Endothelial cell (in vitro differentiated cells): ENCODE measurements around the gene KDM5B. TPM values are rescaled to one million over a fixed set of nuclear protein-coding genes. Genes with fewer than 3 reads are reported as not detected.

Experiments used
- DNase-seq: peaks from one replicate; pipeline ENCODE4 v3.0.0; 2021; ENCODE audit warnings: low spot score
- H3K27ac Mint-ChIP-seq: one replicate; pipeline ENCODE4 v1.8.0; 2021; ENCODE audit warnings: mixed read lengths, inconsistent platforms; ENCODE audit not compliant: unreplicated experiment
- H3K27me3 Mint-ChIP-seq: one replicate; pipeline ENCODE4 v1.8.0; 2021; ENCODE audit warnings: mild to moderate bottlenecking, moderate library complexity, mixed read lengths, inconsistent platforms; ENCODE audit not compliant: unreplicated experiment
- H3K36me3 Mint-ChIP-seq: one replicate; pipeline ENCODE4 v1.8.0; 2021; ENCODE audit warnings: mild to moderate bottlenecking, low read depth, mixed read lengths, inconsistent platforms; ENCODE audit not compliant: unreplicated experiment
- H3K4me1 Mint-ChIP-seq: one replicate; pipeline ENCODE4 v1.8.0; 2021; ENCODE audit warnings: mild to moderate bottlenecking, mixed read lengths, inconsistent platforms; ENCODE audit not compliant: unreplicated experiment
- H3K4me3 Mint-ChIP-seq: one replicate; pipeline ENCODE4 v1.8.0; 2021; ENCODE audit warnings: mild to moderate bottlenecking, mixed read lengths, inconsistent platforms; ENCODE audit not compliant: unreplicated experiment
- H3K9me3 Mint-ChIP-seq: one replicate; pipeline ENCODE4 v1.8.0; 2021; ENCODE audit warnings: mixed read lengths, inconsistent platforms; ENCODE audit not compliant: unreplicated experiment
- total RNA-seq: library from RNA; stranded (reverse); fragmentation: NEBNext Ultra II Directional; extraction: Animal tissue kit (Norgen Biotek cat#: 25700); gene quantifications from one replicate; pipeline ENCODE4 v1.2.1, GENCODE V29; 2021; ENCODE audit not compliant: unreplicated experiment
- TF ChIP-seq, protein P1 (sequence below): fragments of 200-600 bp; sonication (generic); IDR thresholded peaks from one replicate; pipeline ENCODE4 v1.5.0; 2021; ENCODE audit warnings: antibody characterized with exemption; ENCODE audit not compliant: unreplicated experiment

The KDM5B gene
- total RNA-seq, 1 donor from 2014 or later = 195 TPM

DNA sequence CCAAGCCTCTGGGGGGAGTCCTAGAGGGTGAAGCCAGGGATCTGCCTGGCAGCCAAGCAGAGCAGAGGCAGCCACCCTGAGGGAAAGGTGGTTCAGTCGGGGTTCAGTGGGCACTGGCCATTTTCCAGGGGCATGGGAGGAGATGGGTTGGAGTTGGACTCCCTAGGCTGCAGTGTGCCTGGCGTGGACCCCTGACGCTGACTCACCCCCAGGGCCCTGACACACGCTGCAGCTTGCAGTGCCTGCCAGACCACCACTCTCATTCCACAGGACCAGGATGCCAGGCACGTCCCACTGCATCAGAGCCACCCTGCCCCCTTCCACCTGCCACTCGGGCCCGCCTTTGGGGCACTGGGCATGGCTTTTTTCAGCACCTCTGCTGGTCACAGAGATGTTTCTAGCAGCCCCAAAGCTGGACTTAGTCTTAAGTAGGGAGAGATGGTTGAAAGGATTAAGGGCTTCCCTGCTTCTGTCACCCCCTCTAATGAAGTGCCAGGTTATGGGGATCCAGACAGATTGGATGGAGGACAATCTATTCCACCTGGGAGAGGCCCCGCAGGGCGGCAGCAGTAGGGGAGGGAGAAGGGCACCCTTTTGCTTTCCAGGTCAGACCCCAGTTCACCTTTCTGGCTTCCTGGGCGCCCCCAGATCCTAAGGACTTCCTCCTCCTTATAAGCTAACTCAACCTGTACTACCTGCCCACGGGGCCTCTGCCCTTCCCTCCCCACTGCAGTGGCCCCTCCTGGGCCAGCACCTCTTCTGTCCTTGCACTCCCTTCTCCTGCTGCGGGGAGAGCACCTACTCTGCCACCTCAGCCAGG lies 99.6 kb downstream of the KDM5B start:
- peaks cover 25% of the 10 kb centered on the region for H3K4me1 Mint-ChIP-seq
- no peak for DNase-seq
- H3K36me3 Mint-ChIP-seq = no peaks in the 10 kb centered on the region
- H3K9me3 Mint-ChIP-seq = no peaks in the 10 kb centered on the region
- no peak overlapping the region for H3K27ac Mint-ChIP-seq
- H3K27me3 Mint-ChIP-seq = peaks cover 7% of the 10 kb centered on the region
- no peak overlapping the region for H3K4me3 Mint-ChIP-seq
- TF ChIP-seq, protein P1, sequence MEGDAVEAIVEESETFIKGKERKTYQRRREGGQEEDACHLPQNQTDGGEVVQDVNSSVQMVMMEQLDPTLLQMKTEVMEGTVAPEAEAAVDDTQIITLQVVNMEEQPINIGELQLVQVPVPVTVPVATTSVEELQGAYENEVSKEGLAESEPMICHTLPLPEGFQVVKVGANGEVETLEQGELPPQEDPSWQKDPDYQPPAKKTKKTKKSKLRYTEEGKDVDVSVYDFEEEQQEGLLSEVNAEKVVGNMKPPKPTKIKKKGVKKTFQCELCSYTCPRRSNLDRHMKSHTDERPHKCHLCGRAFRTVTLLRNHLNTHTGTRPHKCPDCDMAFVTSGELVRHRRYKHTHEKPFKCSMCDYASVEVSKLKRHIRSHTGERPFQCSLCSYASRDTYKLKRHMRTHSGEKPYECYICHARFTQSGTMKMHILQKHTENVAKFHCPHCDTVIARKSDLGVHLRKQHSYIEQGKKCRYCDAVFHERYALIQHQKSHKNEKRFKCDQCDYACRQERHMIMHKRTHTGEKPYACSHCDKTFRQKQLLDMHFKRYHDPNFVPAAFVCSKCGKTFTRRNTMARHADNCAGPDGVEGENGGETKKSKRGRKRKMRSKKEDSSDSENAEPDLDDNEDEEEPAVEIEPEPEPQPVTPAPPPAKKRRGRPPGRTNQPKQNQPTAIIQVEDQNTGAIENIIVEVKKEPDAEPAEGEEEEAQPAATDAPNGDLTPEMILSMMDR = no peak

DNA sequence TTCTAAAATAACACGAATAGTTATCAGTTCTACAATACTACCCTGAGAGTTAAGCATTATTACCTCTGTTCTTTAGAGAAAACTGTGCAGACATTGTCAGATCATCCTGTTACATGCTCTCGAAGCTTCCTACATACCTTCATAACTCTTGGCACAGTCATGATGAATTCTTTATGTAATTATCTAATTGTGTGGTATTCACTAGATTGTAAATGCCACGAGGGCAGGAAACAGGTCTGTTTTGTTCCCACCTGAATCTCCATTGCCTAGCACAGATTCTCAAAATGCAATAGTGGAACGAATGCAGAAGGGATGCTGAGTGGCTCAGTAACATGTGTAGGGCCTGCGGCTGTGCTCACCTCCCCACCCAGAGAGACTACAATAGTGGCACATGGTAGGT lies 101.4 kb downstream of the KDM5B start:
- H3K27me3 Mint-ChIP-seq = peaks cover 7% of the 10 kb centered on the region
- peaks cover 11% of the 10 kb centered on the region for H3K4me1 Mint-ChIP-seq
- no peaks in the 10 kb centered on the region for H3K9me3 Mint-ChIP-seq
- no peak overlapping the region for H3K4me3 Mint-ChIP-seq
- TF ChIP-seq, protein P1 = no peak
- no peak for DNase-seq
- H3K27ac Mint-ChIP-seq = no peak overlapping the region
- H3K36me3 Mint-ChIP-seq = no peaks in the 10 kb centered on the region

DNA sequence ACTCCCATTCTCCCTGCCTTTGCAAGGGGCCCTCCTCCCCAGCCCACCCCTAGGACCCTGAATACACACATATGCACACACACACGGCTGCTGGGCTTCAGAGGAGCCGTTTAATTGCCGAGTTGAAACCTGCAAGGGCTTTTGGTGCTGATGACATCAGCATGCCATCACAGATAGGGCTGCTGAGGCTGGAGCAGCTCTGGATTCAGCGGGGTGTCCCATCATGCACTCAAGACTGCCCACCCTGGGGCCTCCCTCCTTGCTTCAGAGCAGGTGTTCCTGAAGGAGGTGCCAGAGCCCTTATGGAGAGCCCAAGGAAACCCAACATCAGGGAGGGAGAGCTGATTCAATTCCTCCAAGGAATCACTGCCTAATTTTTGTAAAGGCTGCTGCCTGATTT lies 103.6 kb downstream of the KDM5B start:
- no peak overlapping the region for H3K27ac Mint-ChIP-seq

DNA sequence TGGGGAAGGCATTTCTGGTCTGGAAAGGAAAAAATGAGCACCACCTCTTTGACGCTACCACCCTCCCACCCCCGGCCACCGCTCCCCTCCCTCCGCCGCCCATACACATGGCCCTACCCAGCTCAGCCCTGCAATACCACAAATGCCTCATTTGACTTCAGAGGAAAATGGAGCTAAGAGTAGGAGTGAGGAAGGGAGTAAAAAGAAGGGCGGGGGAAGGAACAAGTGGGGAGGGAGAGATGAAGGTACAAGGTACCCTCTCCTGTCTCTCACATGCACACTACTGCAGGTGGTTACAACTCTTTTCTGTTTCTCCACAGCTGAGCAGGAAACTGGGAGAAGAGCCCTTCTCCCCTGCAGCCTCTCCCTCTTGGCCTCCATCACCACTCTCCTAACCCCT lies 105.0 kb downstream of the KDM5B start:
- no peak overlapping the region for H3K4me3 Mint-ChIP-seq
- TF ChIP-seq, protein P1 = no peak
- no peaks in the 10 kb centered on the region for H3K36me3 Mint-ChIP-seq
- peaks cover 5% of the 10 kb centered on the region for H3K4me1 Mint-ChIP-seq
- DNase-seq = no peak
- no peaks in the 10 kb centered on the region for H3K9me3 Mint-ChIP-seq
- no peak overlapping the region for H3K27ac Mint-ChIP-seq
- H3K27me3 Mint-ChIP-seq = no peaks in the 10 kb centered on the region

More for the DNA sequence above, 103.6 kb downstream of the KDM5B start:
- Mint-ChIP-seq H3K27me3 (no peaks in the 10 kb centered on the region), H3K36me3 (no peaks in the 10 kb centered on the region), H3K9me3 (no peaks in the 10 kb centered on the region), H3K4me3 (no peak overlapping the region), H3K4me1 (peaks cover 3% of the 10 kb centered on the region)
- TF ChIP-seq, protein P1 = no peak
- no peak for DNase-seq

DNA sequence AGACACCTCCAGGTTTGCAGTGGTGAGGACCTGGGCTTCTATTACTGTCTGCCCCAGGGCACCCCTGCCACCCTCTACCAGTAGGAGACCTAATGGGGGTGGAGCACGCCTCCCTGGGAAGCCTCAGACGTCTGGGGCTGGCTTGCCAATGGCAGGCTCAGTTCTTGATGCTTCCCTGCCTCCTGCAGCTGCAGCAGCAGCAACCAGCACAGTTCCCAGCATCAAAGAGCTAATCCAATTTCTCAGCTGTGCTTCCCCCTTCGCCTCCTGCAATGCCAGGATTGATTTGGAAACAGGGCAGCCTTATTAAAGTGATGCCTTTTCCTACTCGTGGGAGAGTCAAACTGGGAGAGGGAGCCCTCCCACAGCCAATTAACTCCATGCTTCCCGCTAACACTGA lies 106.1 kb downstream of the KDM5B start:
- Mint-ChIP-seq H3K27ac (no peak overlapping the region), H3K27me3 (no peaks in the 10 kb centered on the region), H3K36me3 (no peaks in the 10 kb centered on the region), H3K4me3 (no peak overlapping the region), H3K4me1 (peaks cover 6% of the 10 kb centered on the region), H3K9me3 (no peaks in the 10 kb centered on the region)
- TF ChIP-seq, protein P1 = no peak
- DNase-seq = no peak
